Type B pancreatic cell (in vitro differentiated cells): ENCODE data around the gene VAMP7. TPM values are rescaled to one million over a fixed set of nuclear protein-coding genes. Genes with fewer than 3 reads are reported as not detected.
"Not testable (repeated sequence)": the region's sequence is repeated elsewhere in the genome, so short reads cannot be mapped to it uniquely, and the experiment has no call there.

Experiments used
- DNase-seq: peaks from one replicate; pipeline ENCODE4 v3.0.0; 2021; ENCODE audit warnings: mixed read lengths; ENCODE audit not compliant: unreplicated experiment; ENCODE audit errors: extremely low spot score
- H3K27ac Mint-ChIP-seq: 2 replicates; pipeline ENCODE4 v1.8.0; 2021; ENCODE audit warnings: mild to moderate bottlenecking, mixed read lengths
- H3K27me3 Mint-ChIP-seq: 2 replicates; pipeline ENCODE4 v1.8.0; 2021; ENCODE audit warnings: mixed read lengths
- H3K36me3 Mint-ChIP-seq: 2 replicates; pipeline ENCODE4 v1.8.0; 2021; ENCODE audit warnings: mixed read lengths
- H3K4me1 Mint-ChIP-seq: one replicate; pipeline ENCODE4 v1.8.0; 2021; ENCODE audit warnings: mixed read lengths; ENCODE audit not compliant: unreplicated experiment
- H3K4me3 Mint-ChIP-seq: 2 replicates; pipeline ENCODE4 v1.8.0; 2021; ENCODE audit warnings: mild to moderate bottlenecking, mixed read lengths
- H3K9me3 Mint-ChIP-seq: 2 replicates; pipeline ENCODE4 v1.8.0; 2021; ENCODE audit warnings: mixed read lengths
- CTCF ChIP-seq: fragments of 200-600 bp; sonication (generic); conservative IDR thresholded peaks from 2 replicates; pipeline ENCODE4 v1.5.0; 2021; ENCODE audit warnings: antibody characterized with exemption, mild to moderate bottlenecking
- total RNA-seq: library from RNA; stranded (reverse); gene quantifications from 2 replicates; pipeline ENCODE4 v1.2.1, GENCODE V29; 2021; ENCODE audit warnings: low replicate concordance

The VAMP7 gene
- total RNA-seq, 1 donor from 2014 or later = 23.1 TPM

- H3K27me3 Mint-ChIP-seq = no peaks in the 10 kb centered on the region
- H3K9me3 Mint-ChIP-seq = peaks cover 18% of the 10 kb centered on the region
- H3K4me1 Mint-ChIP-seq = no peaks in the 10 kb centered on the region
- no peak for DNase-seq
- no peaks in the 10 kb centered on the region for H3K36me3 Mint-ChIP-seq
- no peak overlapping the region for H3K27ac Mint-ChIP-seq
- peak; percentile 68 for TF ChIP-seq CTCF
- H3K4me3 Mint-ChIP-seq = no peak overlapping the region
Measured at GRCh38 chrX:155966876-155967275, 85.7 kb downstream of the VAMP7 start.

GRCh38 chrX:155967653-155968325, 86.6 kb downstream of the VAMP7 start:
- H3K9me3 Mint-ChIP-seq = peaks cover 17% of the 10 kb centered on the region
- no peak overlapping the region for H3K4me3 Mint-ChIP-seq
- TF ChIP-seq CTCF = no peak
- H3K27ac Mint-ChIP-seq = no peak overlapping the region
- no peaks in the 10 kb centered on the region for H3K27me3 Mint-ChIP-seq
- H3K4me1 Mint-ChIP-seq = no peaks in the 10 kb centered on the region
- no peaks in the 10 kb centered on the region for H3K36me3 Mint-ChIP-seq
- no peak for DNase-seq

GRCh38 chrX:155968326-155968661, 87.1 kb downstream of the VAMP7 start:
- H3K27ac Mint-ChIP-seq = no peak overlapping the region
- no peaks in the 10 kb centered on the region for H3K36me3 Mint-ChIP-seq
- H3K27me3 Mint-ChIP-seq = no peaks in the 10 kb centered on the region
- DNase-seq = no peak
- no peak overlapping the region for H3K4me3 Mint-ChIP-seq
- H3K4me1 Mint-ChIP-seq = no peaks in the 10 kb centered on the region
- peaks cover 17% of the 10 kb centered on the region for H3K9me3 Mint-ChIP-seq
- no peak for TF ChIP-seq CTCF

- no peaks in the 10 kb centered on the region for H3K27me3 Mint-ChIP-seq
- H3K27ac Mint-ChIP-seq = no peak overlapping the region
- no peak for TF ChIP-seq CTCF
- DNase-seq = no peak
- no peaks in the 10 kb centered on the region for H3K36me3 Mint-ChIP-seq
- no peak overlapping the region for H3K4me3 Mint-ChIP-seq
- peaks cover 17% of the 10 kb centered on the region for H3K9me3 Mint-ChIP-seq
- H3K4me1 Mint-ChIP-seq = no peaks in the 10 kb centered on the region
Measured at GRCh38 chrX:155968791-155969190, 87.6 kb downstream of the VAMP7 start.

GRCh38 chrX:155971658-155972057, 90.5 kb downstream of the VAMP7 start:
- not testable (repeated sequence) for DNase-seq, H3K4me1 Mint-ChIP-seq, H3K36me3 Mint-ChIP-seq, H3K27ac Mint-ChIP-seq, H3K27me3 Mint-ChIP-seq, H3K4me3 Mint-ChIP-seq
- H3K9me3 Mint-ChIP-seq = peaks cover 11% of the 10 kb centered on the region

- H3K36me3 Mint-ChIP-seq, H3K27me3 Mint-ChIP-seq, H3K4me1 Mint-ChIP-seq, H3K4me3 Mint-ChIP-seq, H3K27ac Mint-ChIP-seq, DNase-seq: not testable (repeated sequence)
- H3K9me3 Mint-ChIP-seq = peaks cover 11% of the 10 kb centered on the region
Measured at GRCh38 chrX:155972241-155972640, 91.1 kb downstream of the VAMP7 start.

- DNase-seq = no peak
- H3K36me3 Mint-ChIP-seq = no peaks in the 10 kb centered on the region
- no peak for TF ChIP-seq CTCF
- H3K27me3 Mint-ChIP-seq = no peaks in the 10 kb centered on the region
- H3K9me3 Mint-ChIP-seq = no peaks in the 10 kb centered on the region
- H3K4me1 Mint-ChIP-seq = no peaks in the 10 kb centered on the region
- no peak overlapping the region for H3K27ac Mint-ChIP-seq
- H3K4me3 Mint-ChIP-seq = no peak overlapping the region
Measured at GRCh38 chrX:155983326-155983725, 102.2 kb downstream of the VAMP7 start.
